Measurements from ENCODE around the gene SHROOM3.

The SHROOM3 gene

GRCh38 chr4:76799140-76799539 lies 364.1 kb downstream of the SHROOM3 start:
- no peak for DNase-seq

GRCh38 chr4:76799718-76800117 lies 364.7 kb downstream of the SHROOM3 start:
- no peak for DNase-seq

GRCh38 chr4:76800902-76801301 lies 365.9 kb downstream of the SHROOM3 start:
- DNase-seq = no peak

GRCh38 chr4:76801621-76802235 lies 366.7 kb downstream of the SHROOM3 start:
- no peak for DNase-seq

- no peak for DNase-seq
These were observed 367.4 kb downstream of the SHROOM3 start for GRCh38 chr4:76802236-76803021.

- no peak for DNase-seq
These were observed 368.5 kb downstream of the SHROOM3 start for GRCh38 chr4:76803522-76803921.

GRCh38 chr4:76804096-76804495 lies 369.1 kb downstream of the SHROOM3 start:
- no peak for DNase-seq

- DNase-seq = no peak
These were observed 371.3 kb downstream of the SHROOM3 start for GRCh38 chr4:76806346-76806745.

- no peak for DNase-seq
These were observed 371.7 kb downstream of the SHROOM3 start for GRCh38 chr4:76806757-76807156.

GRCh38 chr4:76809594-76810305 lies 374.7 kb downstream of the SHROOM3 start:
- DNase-seq = no peak

GRCh38 chr4:76811604-76812412 lies 376.8 kb downstream of the SHROOM3 start:
- no peak for DNase-seq

GRCh38 chr4:76813070-76813469 lies 378.0 kb downstream of the SHROOM3 start:
- no peak for DNase-seq

GRCh38 chr4:76821641-76822040 lies 386.6 kb downstream of the SHROOM3 start:
- DNase-seq = no peak

GRCh38 chr4:76822303-76822702 lies 387.3 kb downstream of the SHROOM3 start:
- no peak for DNase-seq

GRCh38 chr4:76823495-76823894 lies 388.5 kb downstream of the SHROOM3 start:
- DNase-seq = no peak

GRCh38 chr4:76830612-76830963 lies 395.6 kb downstream of the SHROOM3 start:
- no peak for DNase-seq

- DNase-seq = no peak
These were observed 396.1 kb downstream of the SHROOM3 start for GRCh38 chr4:76830964-76831703.

GRCh38 chr4:76831711-76832373 lies 396.8 kb downstream of the SHROOM3 start:
- no peak for DNase-seq

All from effector CD4-positive, alpha-beta T cell (primary cell).